HG03108 (cell line): ENCODE data around the gene RPS15.
A peak's percentile ranks its signal among the peaks of the same experiment; 100 is the strongest.

Experiments used
- ATAC-seq: cut with Tn5 transposase; IDR thresholded peaks from one replicate; pipeline ENCODE4 v1.9.1; 2021; ENCODE audit warnings: moderate library complexity; ENCODE audit not compliant: unreplicated experiment

RPS15 gene

DNA sequence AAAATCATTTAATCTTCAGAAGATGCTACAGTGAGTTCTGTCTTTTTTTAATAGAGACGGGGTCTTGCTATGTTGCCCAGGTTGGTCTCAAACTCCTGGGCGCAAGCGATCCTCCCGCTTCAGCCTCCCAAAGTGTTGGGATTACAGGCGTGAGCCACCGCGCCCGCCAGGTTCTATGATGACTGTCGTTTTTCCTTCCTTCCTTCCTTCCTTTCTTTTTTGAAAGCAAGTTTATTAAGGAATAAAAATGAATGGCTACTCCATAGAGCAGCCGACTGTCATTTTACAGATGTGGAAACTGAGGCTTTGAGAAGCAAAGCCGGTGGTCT is 36.3 kb upstream of the RPS15 start:
- ATAC-seq = no peak

DNA sequence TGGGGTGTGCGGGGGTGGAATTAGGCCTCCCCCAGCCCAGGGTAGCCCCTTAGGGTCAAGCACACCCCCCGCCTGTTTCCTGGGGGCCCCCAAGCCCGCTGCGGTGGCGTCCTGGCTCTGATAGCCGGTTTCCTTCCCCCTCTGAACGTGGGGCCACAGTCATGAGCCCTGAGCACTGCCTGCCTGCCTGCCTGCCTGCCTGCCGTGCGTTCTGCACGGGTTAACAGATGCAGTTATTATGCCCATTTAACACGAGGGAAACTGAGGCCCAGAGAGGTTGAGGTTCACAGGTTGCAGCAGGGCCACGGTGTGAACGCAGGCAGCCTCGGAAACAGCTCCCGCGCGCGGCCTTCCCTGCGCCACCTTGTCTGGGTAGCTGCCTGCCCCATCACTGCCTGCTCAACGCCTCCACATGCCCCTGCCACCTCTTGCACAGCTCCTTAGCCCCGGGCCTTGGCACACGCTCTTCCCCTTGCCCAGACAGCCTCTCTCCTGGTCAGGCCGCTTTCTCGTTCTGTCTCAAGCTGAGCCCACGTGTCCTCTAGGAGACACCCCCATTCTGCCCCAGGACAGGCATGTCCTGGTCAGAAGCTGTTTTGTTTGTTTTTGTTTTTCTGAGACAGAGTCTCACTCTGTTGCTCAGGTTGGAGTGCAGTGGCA is 35.7 kb upstream of the RPS15 start:
- ATAC-seq = no peak

DNA sequence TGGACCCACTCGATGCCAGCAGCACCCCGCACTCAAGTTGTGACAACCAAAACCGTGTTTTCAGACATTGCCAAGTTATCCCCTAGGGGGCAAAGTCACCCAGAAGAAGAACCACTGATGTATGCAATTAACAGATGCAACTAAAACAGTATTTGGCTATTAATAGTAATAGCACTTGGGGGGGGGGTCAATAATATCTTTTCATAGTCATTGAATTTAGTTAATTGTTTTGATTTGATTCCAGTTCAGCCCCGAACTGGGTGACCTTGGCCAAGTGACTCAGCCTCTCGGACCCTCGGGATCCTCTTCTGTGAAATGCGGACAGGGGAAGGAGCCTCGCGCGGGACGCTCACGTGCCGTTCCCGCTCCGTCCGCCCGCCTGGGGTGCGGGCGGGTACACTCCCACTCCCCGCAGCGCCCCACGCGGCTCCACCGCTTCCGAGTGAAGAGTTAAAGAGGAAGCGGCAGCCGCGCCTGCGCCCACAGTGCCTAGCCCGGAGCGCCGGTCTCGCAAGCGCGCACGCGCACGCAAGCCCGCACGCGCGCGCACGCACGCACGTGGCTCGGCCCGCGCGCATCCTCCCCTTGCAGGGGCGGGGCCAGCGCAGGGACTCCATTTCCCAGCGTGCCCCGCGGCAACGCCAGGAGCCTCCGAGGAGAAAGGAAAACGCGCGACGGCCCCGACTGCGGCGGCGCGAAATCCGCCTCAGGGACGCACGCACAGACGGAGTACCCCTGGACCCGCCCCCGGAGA is 31.2 kb upstream of the RPS15 start:
- peak; percentile 76 for ATAC-seq

DNA sequence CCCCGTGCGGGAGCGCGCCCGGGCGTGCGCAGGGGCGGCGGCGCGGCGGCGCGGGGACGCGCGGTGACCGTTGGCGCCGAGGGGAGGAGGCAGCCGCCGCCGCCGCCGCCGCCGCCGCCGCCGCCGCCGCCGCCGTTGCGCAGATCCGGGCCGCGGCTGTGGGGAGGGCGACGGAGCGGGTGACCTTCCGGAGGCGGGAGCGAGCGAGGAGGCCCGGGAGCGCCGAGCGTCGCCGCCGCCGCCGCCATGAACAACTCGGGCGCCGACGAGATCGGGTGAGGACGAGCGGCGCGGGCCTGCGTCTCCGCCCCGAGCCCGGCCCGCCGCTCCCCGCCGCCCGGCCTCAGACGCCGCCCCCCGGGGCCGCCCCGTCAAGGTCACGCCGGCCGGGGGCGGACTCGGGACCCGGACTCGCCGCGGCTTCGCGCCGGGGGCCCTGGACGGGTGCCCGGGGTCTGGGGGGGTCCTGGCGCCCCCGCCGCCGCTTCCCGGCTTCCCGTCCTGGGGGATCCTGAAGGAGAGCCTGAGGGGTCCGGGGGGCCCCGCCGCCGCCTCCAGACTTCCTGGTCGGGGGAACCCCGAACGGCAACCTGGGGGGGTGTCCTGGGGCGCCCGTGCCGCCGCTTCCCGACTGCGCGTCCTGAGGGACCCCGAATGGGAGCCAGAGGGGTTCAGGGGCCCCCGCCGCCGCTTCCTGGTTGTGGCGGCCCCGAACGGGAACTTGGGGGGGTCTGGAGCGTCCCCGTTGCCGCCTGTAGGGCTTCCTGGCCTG is 30.5 kb upstream of the RPS15 start, which contains the start of gene DAZAP1:
DAZAP1 (plus strand) TSS at position 59 of the 772 bp plus-strand sequence; CDS start at position 247, 188 bp downstream.
- peak; percentile 22 for ATAC-seq

DNA sequence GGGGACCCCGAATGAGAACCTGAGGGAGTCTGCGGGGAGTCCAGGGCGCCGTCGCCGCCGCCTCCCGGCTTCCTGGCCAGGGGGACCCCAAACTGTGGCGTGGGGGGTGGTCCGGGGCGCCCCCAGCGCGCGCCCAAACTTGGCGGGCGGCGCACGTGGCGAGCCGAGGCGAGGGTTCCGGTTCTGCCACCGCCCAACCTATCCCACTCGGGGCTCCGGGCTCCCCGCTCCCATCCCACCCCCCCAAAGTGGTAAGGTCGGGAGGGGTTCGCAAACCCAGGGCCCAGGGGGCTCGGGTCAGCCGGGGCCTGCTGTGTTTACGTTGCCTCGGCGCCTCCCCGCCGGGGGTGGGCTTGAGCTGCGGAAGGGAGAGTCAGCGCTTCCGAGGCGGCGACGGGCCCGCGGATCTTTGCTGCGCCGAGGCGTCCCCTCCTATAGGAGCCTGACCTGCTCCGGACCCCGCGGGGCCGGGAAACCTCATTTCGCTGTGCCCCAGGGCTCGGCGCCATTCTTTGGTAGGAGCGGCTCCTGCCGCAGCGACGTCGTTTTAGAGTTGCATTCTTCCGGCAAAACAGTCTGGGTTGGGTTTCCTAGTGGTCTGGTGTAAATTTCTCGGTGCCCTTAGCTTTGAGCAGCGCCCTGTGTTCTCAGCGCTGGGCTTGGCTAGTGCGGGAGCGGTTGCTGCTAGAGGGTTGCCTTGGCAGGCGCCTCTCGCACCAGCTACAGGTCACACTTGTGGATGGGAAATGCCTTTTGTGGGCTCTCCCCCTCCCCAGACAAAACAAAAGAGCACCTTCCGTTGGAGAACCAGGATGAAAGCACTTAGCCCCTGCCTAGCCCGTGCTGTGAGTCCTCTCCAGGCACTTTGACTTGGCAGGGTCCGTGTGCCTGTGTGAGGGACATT is 29.6 kb upstream of the RPS15 start:
- ATAC-seq = no peak

DNA sequence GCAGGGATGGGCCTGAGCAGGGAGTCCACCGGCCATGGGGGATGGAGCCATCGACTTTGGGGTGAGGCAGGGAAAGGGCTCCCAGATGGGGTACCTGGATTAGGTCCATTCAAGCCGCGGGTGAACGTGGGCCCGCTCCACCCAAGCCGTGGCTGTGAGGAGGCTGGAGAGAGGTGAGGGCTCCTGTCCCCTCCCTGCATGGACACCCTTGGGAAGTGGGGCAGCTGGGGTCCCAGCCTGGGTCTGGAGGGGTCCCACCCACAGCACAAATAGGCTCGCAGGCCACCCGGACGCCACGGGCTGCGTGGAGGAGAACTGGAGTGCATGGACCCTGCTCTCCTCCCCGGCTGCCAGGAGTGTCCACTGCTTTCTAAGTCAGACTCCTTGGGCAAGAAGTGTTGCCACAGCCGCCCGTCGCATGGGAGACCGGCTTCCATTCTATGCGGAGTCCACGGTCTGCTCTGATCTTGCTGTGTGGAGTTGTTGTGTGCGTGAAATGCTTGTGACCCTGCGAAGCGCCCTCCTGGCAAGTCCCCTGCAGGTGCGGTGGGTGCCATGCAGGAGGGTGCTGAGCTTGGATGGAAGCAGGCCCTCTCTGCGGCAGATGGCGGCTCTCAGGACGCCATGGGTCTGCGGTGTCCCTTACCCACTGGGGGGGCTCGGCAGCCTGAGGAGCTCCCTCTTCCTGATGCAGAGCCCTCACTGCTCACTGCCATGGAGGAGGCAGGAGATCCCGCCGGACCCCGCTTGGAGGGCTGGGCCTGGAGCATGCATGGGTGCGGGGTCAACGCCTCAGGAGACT is 28.8 kb upstream of the RPS15 start:
- ATAC-seq = no peak

DNA sequence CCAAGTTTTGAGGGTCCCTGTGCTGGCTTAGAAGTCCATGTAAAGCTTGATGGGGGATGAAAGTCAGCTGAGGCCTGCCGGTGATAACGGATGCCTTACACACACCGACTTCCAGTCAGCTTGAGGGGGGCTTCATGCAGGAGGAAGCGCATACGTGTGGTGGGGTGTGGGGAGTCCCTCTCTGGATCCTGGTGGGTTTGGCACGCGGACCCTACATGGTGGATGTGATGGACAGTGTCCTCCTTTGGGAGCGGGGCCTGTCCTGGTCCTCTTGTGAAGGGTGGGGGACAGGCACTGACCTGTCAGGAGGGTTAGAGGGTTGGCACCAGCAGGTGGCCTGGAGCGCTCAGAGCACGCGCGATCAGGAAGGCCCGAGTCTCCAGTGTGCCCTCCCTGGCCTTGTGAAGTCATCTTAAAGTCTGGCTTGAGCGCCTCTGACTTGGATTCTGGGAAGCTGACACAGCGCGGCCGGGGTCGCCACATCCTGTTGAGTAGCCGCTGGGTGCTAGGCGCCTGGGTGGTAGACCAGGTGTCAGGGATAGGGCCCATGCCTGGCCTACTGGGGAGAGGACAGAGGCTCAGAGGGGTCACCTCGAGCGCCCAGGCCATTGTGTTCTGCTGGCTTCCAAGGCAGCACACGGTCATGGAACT is 27.9 kb upstream of the RPS15 start:
- no peak for ATAC-seq

DNA sequence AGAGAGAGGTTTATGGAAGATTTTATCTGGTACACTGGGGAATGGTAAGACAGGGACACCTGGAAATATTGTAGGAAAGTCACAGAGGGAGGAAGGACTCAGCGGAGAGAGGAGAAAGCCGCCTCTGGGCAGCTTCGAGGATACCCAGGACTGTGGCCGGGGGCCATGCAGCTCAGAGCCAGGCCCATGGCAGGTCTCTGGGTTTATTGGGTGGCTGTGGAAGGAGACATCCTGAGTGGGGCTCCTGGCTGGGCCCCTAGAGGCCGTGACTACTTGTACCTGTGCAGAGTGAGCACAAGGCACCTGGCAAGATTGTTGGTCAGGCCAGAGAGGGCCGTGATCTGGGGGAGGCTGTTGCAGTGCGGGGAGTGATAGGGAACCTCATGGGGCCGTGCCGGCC is 27.4 kb upstream of the RPS15 start:
- no peak for ATAC-seq

DNA sequence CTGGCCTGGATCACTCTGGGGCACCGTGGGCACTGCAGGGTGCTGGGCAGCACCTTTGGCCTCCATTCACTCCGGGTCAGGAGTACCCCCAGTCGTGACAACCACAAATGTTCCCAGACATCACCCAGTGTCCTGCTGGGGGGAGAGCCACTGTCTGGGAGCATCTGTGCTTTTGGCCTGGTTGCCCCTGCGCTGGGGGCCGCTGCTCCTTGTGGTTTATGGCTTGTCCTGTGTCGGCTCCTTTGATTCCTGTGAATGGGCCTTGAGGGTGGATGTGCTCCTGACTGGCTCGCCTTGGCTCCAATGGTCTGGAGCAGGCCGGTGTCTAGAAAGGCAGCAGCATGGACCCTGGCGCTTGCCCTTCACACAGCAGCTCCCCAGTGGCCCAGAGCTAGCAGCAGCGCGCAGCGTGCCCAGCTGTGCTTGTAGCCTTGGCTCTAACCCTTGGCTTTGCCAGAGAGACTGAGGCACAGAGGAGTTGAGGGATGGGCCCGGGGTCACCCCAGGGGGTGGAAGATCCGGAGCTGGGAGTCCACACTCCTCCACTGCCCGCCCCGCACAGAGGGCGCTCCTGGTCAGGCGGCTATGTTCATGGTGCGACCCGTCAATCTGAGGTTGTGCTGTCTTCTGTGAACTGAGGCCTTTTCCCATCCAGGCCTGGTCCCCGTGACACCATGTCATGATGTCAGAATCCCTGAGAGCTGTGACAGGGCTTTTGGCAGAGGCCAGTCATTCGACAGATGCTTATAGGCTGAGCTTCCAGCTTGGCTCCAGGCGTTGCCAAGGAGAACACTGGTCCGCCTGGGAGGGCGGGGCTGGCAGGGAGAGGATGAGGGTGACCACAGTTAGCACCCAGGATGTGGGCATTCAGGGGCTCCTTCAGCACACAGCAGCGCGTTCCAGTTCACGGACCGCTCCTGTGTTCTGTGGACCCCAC is 26.7 kb upstream of the RPS15 start:
- no peak for ATAC-seq

DNA sequence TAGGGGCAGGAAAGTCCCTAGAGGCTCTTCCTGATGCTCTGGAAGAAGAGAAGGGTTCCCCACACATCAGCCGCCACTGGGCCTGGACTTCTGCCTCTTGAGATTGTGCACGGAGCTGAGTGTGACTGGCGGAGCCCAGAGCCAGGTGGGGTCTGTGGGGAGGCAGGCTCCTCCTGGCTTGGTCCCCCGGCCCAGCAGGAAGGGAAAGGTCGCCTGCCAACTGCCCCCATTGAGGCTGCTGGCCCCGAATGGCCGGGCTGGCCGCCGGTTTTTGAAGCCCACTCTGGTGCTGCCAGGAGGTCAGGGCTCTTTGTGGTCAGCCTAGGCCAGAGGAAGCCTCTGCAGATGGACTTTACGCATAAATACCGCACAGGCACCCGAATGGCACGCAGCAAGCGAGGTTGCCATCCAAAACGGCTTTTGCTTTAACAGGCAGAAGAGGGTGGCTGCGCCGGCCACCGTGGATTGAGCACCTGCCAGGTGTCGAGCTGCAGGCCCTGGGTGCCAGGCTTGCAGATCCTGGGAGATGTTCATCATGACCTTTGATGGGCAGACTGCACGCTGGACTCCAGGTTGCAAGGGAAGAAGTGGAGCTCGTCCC is 25.8 kb upstream of the RPS15 start:
- ATAC-seq = no peak

DNA sequence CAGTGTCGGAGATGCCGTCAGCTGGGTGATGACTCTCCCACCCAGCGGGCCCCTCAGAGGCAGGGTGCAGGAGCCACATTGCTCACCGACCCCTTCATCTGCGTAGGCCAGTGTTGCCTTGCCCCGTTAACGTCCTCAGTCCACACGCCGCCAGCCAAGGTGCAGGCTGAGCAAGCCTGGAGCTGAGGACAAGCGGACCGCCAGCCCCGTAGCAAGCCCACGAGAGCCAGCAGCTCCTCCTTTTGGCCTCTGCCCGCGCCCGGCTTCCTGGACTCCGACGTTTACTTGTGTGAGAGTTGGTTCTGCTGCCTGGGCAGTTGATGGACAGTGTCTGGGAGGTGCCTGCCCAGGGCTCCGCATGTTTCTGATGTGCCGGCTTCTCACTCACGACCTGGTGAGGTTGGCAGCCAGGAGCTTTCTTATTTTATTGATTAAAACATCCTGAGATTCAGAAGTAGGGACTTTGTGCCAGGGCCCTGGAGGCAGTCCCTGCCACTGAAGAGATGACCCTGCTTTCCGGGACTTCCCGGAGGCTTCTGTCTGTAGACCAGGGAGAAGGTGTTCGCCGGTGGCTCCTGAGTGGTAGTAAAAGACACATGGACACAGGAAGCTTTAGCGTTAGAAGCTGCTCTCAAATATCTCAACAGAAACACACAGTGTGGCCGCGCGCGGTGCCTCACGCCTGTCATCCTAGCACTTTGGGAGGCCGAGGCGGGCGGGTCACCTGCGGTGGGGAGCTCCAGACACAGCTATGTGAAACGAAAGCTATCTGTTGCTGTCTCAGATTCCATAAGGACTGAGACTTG is 25.0 kb upstream of the RPS15 start:
- ATAC-seq = no peak

DNA sequence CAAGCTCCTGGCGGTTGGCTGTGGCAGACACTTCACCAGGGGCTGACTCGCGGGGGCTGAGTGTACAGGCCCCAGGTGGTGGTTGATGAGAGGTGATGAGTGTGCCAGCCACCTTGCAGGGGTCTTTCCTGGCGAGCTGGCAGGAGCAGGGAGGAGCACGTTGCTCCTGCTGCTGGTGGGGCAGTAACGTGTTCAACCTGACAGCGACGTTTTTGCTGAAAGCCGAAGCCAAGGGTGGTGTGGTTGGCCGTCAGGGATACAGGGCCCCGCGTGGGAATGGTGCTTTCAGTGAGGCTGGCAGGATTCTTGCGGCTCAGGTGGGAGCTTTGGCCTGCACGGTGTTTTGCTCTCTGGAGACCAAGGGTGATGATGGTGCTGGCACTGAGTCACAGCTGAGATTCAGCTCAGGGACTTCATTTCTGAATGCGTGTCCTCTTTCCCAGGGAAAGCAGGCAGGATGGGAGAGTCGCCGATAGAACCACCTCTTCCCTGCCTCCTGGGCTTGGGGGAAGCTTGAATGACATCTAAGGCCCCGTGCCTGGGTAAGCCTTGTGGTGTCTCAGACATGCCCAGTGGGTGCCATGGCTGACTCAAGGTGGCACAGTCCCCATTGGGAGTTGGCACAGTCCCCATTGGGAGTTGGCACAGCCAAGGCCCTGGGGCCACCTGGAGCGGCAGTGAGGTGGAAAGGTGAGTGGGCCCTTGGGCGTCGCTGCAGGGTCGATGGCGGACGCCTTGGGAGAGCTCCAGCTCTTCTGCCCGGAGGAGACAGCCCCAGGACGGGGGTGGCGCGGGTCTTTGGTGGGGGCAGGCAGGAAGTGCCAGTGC is 22.0 kb upstream of the RPS15 start:
- ATAC-seq = no peak

DNA sequence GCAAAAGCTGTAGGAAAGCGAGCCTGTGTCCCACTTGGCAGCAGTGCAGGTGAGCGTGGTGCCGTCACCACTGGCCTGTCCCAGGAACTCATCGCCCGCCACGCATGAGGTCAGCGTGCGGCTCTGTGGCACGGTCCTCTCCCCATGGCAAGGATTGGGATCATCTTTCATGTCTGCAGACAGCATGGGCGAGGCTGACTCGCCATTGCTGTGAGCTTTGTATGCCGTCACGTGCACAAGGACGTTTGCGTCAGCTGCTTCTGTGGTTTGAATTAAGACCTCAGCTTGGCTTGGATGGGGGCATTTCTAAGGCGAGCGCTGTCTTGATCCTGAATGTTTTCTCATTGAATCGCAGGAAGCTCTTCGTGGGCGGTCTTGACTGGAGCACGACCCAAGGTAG is 21.1 kb upstream of the RPS15 start:
- no peak for ATAC-seq

DNA sequence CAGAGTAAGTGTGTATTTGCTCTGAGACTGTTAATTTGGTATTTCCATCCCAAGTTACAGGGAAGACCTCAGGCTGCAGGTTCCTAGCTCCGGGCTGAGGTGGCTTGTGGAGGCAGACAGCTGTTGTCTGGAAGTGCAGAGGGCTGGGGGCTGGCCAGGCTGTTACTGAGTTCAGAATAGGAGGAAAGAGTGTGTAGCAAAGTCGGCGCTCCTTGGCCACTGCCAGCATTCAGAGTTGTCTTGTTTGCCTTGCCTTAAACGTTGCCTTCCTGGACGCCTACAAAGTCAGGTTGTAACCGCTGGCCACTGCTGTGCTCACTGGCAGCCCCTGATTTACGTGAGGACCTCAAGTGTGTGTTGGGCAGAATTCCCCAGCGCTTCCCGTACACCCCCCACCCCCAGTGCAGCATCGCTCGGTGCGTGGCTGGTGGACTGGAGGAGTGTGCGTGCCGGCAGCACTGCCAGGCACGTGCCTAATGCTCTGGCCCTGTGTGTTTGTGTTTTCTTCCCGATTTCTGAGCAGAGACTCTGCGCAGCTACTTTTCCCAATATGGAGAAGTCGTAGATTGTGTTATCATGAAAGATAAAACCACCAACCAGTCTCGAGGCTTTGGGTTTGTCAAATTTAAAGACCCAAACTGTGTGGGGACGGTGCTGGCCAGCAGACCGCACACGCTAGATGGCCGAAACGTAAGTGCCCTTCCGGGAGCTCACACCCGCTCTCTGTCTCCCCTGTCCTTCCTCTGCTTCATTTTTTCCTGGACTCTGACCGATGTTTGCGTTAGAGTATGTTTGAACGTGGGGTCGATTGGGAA is 20.3 kb upstream of the RPS15 start:
- no peak for ATAC-seq

DNA sequence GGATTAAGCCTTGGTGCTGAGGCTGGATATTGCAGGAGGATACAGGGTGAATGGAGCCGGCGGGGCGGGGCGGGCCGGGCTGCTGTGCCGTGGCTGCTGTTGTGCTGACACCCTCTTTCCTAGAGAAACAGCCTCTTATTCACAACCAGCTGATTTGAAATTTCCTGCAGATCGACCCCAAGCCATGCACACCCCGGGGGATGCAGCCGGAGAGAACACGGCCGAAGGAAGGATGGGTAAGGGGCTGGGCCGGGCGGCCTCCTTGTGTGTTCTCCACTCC is 19.8 kb upstream of the RPS15 start:
- no peak for ATAC-seq
